Ovary (tissue), 3 donors: ENCODE results near the gene ITSN1.

Experiments
- CTCF ChIP-seq, 3 donors: fragments of 450-650 bp in 2 of 3; fragments of 200-600 bp in 1 of 3; IDR thresholded peaks; one replicate each; pipeline versions ENCODE4 v1.5.1 to v1.8.0; 2016 to 2022; ENCODE audit warnings: antibody characterized with exemption in 3 of 3, mild to moderate bottlenecking in 1 of 3
- POLR2A ChIP-seq: fragments of 450-650 bp; IDR thresholded peaks from one replicate; pipeline ENCODE4 v1.6.1; 2017; ENCODE audit warnings: antibody characterized with exemption, mild to moderate bottlenecking, moderate library complexity
- donor health status: DM: no; HTN: no; CAD: no.

GRCh38 chr21:33897098-33897497 is 254.8 kb downstream of the ITSN1 start:
- TF ChIP-seq POLR2A (no peak), CTCF (IDR thresholded peaks at IDR 0.05) (no peak)
